PC-3 (cell line): ENCODE results near the gene PTPRD. TPM values are rescaled to one million over a fixed set of nuclear protein-coding genes. Genes with fewer than 3 reads are reported as not detected.
A peak's percentile ranks its signal among the peaks of the same experiment; 100 is the strongest.

ENCODE experiments used
- ATAC-seq: fragments of 200-7000 bp; cut with Tn5 transposase; 2 replicates; pipeline ENCODE4 v1.9.1; 2020; ENCODE audit warnings: mild to moderate bottlenecking, moderate library complexity
- BruUV-seq: library from RNA; stranded (reverse); fragments of 400-500 nt; replicated peaks from 2 replicates; lab custom pipeline; 2021; lab: Mats Ljungman, UMichigan
- CTCF ChIA-PET: fragments of 300-600 bp; sonication (Branson Sonifier 250); formaldehyde crosslinking; loops from one replicate; lab custom pipeline; 2022; ENCODE audit warnings: antibody characterized with exemption; lab: Charles Lee
- POLR2A ChIA-PET: fragments of 300-600 bp; sonication (Branson Sonifier 250); formaldehyde crosslinking; loops from one replicate; lab custom pipeline; 2022; ENCODE audit warnings: antibody characterized with exemption; ENCODE audit not compliant: unreplicated experiment; lab: Charles Lee
- DNase-seq: peaks from one replicate; pipeline ENCODE4 v3.0.0-alpha.2; 2015
- H2AFZ ChIP-seq: fragments of 300-600 bp; sonication (generic); 2 replicates; pipeline ENCODE4 v1.6.0; 2016; ENCODE audit warnings: antibody characterized with exemption, low read length
- H3F3A ChIP-seq: fragments of 300-600 bp; sonication (generic); one replicate; pipeline ENCODE4 v1.6.0; 2017; ENCODE audit warnings: antibody characterized with exemption, low read length, control low read depth, mild to moderate bottlenecking; ENCODE audit not compliant: unreplicated experiment
- H3K27ac ChIP-seq: fragments of 300-600 bp; sonication (generic); 2 replicates; pipeline ENCODE4 v1.5.1; 2016; ENCODE audit warnings: mild to moderate bottlenecking, low read length
- H3K27me3 ChIP-seq: fragments of 300-600 bp; sonication (generic); 2 replicates; pipeline ENCODE4 v1.6.1; 2016; ENCODE audit warnings: low read length, mixed read lengths
- H3K36me3 ChIP-seq: fragments of 300-600 bp; sonication (generic); 2 replicates; pipeline ENCODE4 v1.6.1; 2016; ENCODE audit warnings: low read depth, mixed run types, low read length, mixed read lengths
- H3K4me1 ChIP-seq: fragments of 300-600 bp; sonication (generic); 2 replicates; pipeline ENCODE4 v1.5.1; 2016; ENCODE audit warnings: low read length; ENCODE audit not compliant: insufficient read depth
- H3K4me2 ChIP-seq: fragments of 300-600 bp; sonication (generic); 2 replicates; pipeline ENCODE4 v1.6.0; 2016; ENCODE audit warnings: low read length
- H3K4me3 ChIP-seq: fragments of 300-600 bp; sonication (generic); 2 replicates; pipeline ENCODE4 v1.5.1; 2016; ENCODE audit warnings: mild to moderate bottlenecking, low read length, mixed read lengths
- H3K79me2 ChIP-seq: fragments of 300-600 bp; sonication (generic); 2 replicates; pipeline ENCODE4 v1.6.1; 2017; ENCODE audit warnings: low read length, mixed read lengths
- H3K9ac ChIP-seq: fragments of 300-600 bp; sonication (generic); 2 replicates; pipeline ENCODE4 v1.6.0; 2016; ENCODE audit warnings: mild to moderate bottlenecking, low read length
- H3K9me2 ChIP-seq: fragments of 300-600 bp; sonication (generic); replicated peaks from 2 replicates; pipeline ENCODE4 v1.6.1; 2016; ENCODE audit warnings: mixed run types, low read length, mixed read lengths
- H3K9me3 ChIP-seq: fragments of 300-600 bp; sonication (generic); 2 replicates; pipeline ENCODE4 v1.6.1; 2016; ENCODE audit warnings: low read length, mixed read lengths
- H4K20me1 ChIP-seq: fragments of 300-600 bp; sonication (generic); 2 replicates; pipeline ENCODE4 v1.6.1; 2016; ENCODE audit warnings: low read length, mixed read lengths
- EZH2 ChIP-seq: fragments of 300-600 bp; sonication (generic); IDR thresholded peaks from one replicate; pipeline ENCODE4 v1.6.1; 2017; ENCODE audit warnings: antibody characterized with exemption, mild to moderate bottlenecking, low read length; ENCODE audit not compliant: unreplicated experiment
- EZH2phosphoT487 ChIP-seq: fragments of 300-600 bp; sonication (generic); IDR thresholded peaks from 2 replicates; pipeline ENCODE4 v1.6.1; 2018; ENCODE audit warnings: mild to moderate bottlenecking, antibody characterized with exemption, low read length, borderline replicate concordance
- intact Hi-C: fragments of 100-400 bp; cut with micrococcal nuclease; formaldehyde crosslinking; loops from 2 replicates; pipeline ENCODE4 v1.9.0; 2023
- total RNA-seq: library from RNA; depleted of rRNA; stranded (reverse); fragments of >200 nt; gene quantifications from 2 replicates; pipeline ENCODE4 v1.2.3, GENCODE V29; 2014
- TF ChIP-seq, protein P1 (sequence below): fragments of 300-600 bp; sonication (generic); conservative IDR thresholded peaks from 2 replicates; pipeline ENCODE4 v1.5.1; 2017; ENCODE audit warnings: antibody characterized with exemption, low read depth, mild to moderate bottlenecking, low read length

The PTPRD gene
- total RNA-seq, 1 experiment from 2014 or later = not detected

DNA sequence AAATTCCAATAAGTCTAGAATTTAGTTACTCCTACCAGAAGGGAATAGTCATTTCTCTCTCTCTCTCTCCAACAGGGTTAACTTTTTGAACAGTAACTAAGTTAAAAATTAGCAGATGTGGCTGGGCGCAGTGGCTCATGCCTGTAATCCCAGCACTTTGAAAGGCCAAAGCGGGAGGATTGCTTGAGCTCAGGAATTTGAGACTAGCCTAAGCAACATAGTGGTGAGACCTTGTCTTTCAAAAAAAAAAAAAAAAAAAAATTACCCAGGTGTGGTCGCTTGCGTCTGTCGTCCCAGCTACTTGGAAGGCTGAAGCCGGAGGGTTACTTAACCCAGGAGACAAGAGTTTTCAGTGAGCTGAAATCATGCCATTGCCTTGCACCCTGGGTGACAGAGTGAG, 639.7 kb downstream of the PTPRD start:
- no TSS peak for BruUV-seq
- H2AFZ ChIP-seq = no peak overlapping the region
- CTCF ChIA-PET = no interaction called here
- DNase-seq = no peak
- no peak overlapping the region for H3K4me3 ChIP-seq
- no peaks in the 10 kb centered on the region for H3K9me3 ChIP-seq
- no peak for TF ChIP-seq EZH2
- TF ChIP-seq, protein P1, sequence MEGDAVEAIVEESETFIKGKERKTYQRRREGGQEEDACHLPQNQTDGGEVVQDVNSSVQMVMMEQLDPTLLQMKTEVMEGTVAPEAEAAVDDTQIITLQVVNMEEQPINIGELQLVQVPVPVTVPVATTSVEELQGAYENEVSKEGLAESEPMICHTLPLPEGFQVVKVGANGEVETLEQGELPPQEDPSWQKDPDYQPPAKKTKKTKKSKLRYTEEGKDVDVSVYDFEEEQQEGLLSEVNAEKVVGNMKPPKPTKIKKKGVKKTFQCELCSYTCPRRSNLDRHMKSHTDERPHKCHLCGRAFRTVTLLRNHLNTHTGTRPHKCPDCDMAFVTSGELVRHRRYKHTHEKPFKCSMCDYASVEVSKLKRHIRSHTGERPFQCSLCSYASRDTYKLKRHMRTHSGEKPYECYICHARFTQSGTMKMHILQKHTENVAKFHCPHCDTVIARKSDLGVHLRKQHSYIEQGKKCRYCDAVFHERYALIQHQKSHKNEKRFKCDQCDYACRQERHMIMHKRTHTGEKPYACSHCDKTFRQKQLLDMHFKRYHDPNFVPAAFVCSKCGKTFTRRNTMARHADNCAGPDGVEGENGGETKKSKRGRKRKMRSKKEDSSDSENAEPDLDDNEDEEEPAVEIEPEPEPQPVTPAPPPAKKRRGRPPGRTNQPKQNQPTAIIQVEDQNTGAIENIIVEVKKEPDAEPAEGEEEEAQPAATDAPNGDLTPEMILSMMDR = no peak
- TF ChIP-seq EZH2phosphoT487 = no peak
- ATAC-seq = no peak
- H3K4me2 ChIP-seq = no peak overlapping the region
- no peaks in the 10 kb centered on the region for H3K36me3 ChIP-seq
- H3K9me2 ChIP-seq = no peaks in the 10 kb centered on the region
- H4K20me1 ChIP-seq = no peaks in the 10 kb centered on the region
- H3F3A ChIP-seq = no peaks in the 10 kb centered on the region
- no peaks in the 10 kb centered on the region for H3K4me1 ChIP-seq
- H3K27me3 ChIP-seq = no peaks in the 10 kb centered on the region
- POLR2A ChIA-PET = no interaction called here
- no peaks in the 10 kb centered on the region for H3K79me2 ChIP-seq
- H3K27ac ChIP-seq = no peak overlapping the region
- intact Hi-C loops = no loop called here
- no peak overlapping the region for H3K9ac ChIP-seq

DNA sequence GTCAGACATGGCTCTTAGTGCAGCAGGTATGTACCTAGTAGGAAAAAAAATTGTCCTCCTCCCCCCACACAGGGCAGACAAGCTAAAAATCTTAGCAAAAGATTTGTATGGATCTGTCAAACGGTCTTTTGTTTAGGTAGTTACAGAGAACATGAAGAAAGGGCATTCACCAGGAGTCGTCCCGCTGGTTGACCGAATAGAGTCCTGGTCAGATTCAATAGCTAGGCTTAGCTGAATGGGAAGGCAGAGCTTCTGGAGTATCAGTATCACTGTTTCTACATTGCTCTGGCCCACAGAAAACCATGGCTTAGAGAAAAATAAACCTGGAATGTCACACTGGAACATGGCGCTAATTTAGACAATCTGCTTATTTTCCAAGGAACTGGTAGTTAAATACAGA, 642.3 kb downstream of the PTPRD start:
- BruUV-seq = no TSS peak
- DNase-seq = no peak
- H3K36me3 ChIP-seq = no peaks in the 10 kb centered on the region
- ChIA-PET CTCF (no interaction called here), POLR2A (no interaction called here)
- TF ChIP-seq, protein P1 = no peak
- no peak for TF ChIP-seq EZH2
- no peak for TF ChIP-seq EZH2phosphoT487
- no peaks in the 10 kb centered on the region for H4K20me1 ChIP-seq
- H3K4me1 ChIP-seq = no peaks in the 10 kb centered on the region
- H3K9me3 ChIP-seq = no peaks in the 10 kb centered on the region
- H3K4me3 ChIP-seq = no peak overlapping the region
- no peak overlapping the region for H3K27ac ChIP-seq
- no peak for ATAC-seq
- H3K9me2 ChIP-seq = no peaks in the 10 kb centered on the region
- intact Hi-C loops = no loop called here
- H3K4me2 ChIP-seq = no peak overlapping the region
- no peak overlapping the region for H3K9ac ChIP-seq
- H3K27me3 ChIP-seq = no peaks in the 10 kb centered on the region
- no peak overlapping the region for H2AFZ ChIP-seq
- no peaks in the 10 kb centered on the region for H3F3A ChIP-seq
- H3K79me2 ChIP-seq = no peaks in the 10 kb centered on the region

DNA sequence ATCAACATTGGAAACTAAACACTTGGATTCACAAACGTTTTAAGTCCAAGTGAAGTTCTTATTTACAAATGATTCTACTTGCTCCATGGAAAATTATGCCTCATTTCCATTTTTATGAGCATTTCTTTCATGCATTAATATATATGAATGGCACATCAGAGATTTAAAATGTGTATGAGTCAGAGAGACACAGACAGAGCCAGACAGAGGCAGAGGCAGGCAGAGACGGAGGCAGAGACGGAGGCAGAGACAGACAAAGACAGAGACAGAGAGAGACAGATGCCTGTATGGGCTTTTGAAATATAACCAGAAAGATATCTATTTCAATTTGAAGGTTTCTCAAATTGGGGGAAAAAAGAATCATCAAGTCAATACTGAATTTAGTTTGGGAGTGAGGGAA, 649.0 kb downstream of the PTPRD start:
- no peaks in the 10 kb centered on the region for H3K36me3 ChIP-seq
- no TSS peak for BruUV-seq
- no peaks in the 10 kb centered on the region for H3K79me2 ChIP-seq
- ATAC-seq = peak; percentile 43
- H3K27ac ChIP-seq = no peak overlapping the region
- no peak overlapping the region for H3K4me2 ChIP-seq
- ChIA-PET CTCF (no interaction called here), POLR2A (no interaction called here)
- no peak for TF ChIP-seq EZH2
- TF ChIP-seq, protein P1 = no peak
- no peak for TF ChIP-seq EZH2phosphoT487
- no peak overlapping the region for H3K4me3 ChIP-seq
- intact Hi-C loops = no loop called here
- H3K9me3 ChIP-seq = no peaks in the 10 kb centered on the region
- no peak overlapping the region for H2AFZ ChIP-seq
- H3K9ac ChIP-seq = no peak overlapping the region
- H3K27me3 ChIP-seq = no peaks in the 10 kb centered on the region
- H3F3A ChIP-seq = no peaks in the 10 kb centered on the region
- H3K4me1 ChIP-seq = no peaks in the 10 kb centered on the region
- no peaks in the 10 kb centered on the region for H3K9me2 ChIP-seq
- H4K20me1 ChIP-seq = no peaks in the 10 kb centered on the region
- DNase-seq = no peak
